CD4-positive, alpha-beta memory T cell (primary cell): ENCODE measurements around the gene ATXN7L2. TPM values are rescaled to one million over a fixed set of nuclear protein-coding genes. Genes with fewer than 3 reads are reported as not detected.

Experiments
- CTCF ChIA-PET: fragments of 350-600 bp; sonication (Branson Sonifier 250); formaldehyde crosslinking; loops from one replicate; lab custom pipeline; 2021; ENCODE audit warnings: inconsistent platforms; ENCODE audit not compliant: partially characterized antibody; lab: Charles Lee
- POLR2A ChIA-PET: fragments of 350-600 bp; sonication (Branson Sonifier 250); formaldehyde crosslinking; loops from one replicate; lab custom pipeline; 2021; ENCODE audit not compliant: partially characterized antibody; lab: Charles Lee
- DNase-seq, 5 donors: peaks; one replicate each; pipeline versions ENCODE4 v3.0.0 to v3.0.0-alpha.2; 2020 to 2022; ENCODE audit warnings: mixed read lengths in 1 of 5
- H3K27ac ChIP-seq: one replicate; pipeline ENCODE4 v1.7.0; 2013; ENCODE audit warnings: low read depth, low read length
- H3K27me3 ChIP-seq: 2 replicates; pipeline ENCODE4 v1.7.0; 2013; ENCODE audit warnings: mild to moderate bottlenecking, low read length, moderate library complexity; ENCODE audit not compliant: insufficient read depth
- H3K36me3 ChIP-seq: 2 replicates; pipeline ENCODE4 v1.7.0; 2013; ENCODE audit warnings: mild to moderate bottlenecking, low read length, moderate library complexity; ENCODE audit not compliant: insufficient read depth
- H3K4me1 ChIP-seq: 2 replicates; pipeline ENCODE4 v1.7.0; 2013; ENCODE audit warnings: mild to moderate bottlenecking, low read length, moderate library complexity; ENCODE audit not compliant: insufficient read depth
- H3K4me3 ChIP-seq, 2 donors: one replicate each; pipeline ENCODE4 v1.7.0; 2013; ENCODE audit warnings: low read length in 2 of 2, mild to moderate bottlenecking in 1 of 2
- H3K9me3 ChIP-seq, 2 donors: one replicate each; pipeline ENCODE4 v1.7.0; 2013; ENCODE audit warnings: low read length in 2 of 2, control low read depth in 1 of 2; ENCODE audit not compliant: control insufficient read depth in 1 of 2
- H3K27ac Mint-ChIP-seq, 7 donors: one replicate each; pipeline ENCODE4 v1.8.0; 2020 to 2021; ENCODE audit warnings: mixed read lengths in 7 of 7, mild to moderate bottlenecking in 6 of 7, inconsistent platforms in 3 of 7, moderate library complexity in 3 of 7
- H3K27me3 Mint-ChIP-seq, 2 donors: one replicate each; pipeline ENCODE4 v1.8.0; 2020 to 2021; ENCODE audit warnings: mixed read lengths in 2 of 2
- H3K36me3 Mint-ChIP-seq, 2 donors: one replicate each; pipeline ENCODE4 v1.8.0; 2020 to 2021; ENCODE audit warnings: mixed read lengths in 2 of 2, inconsistent platforms in 1 of 2, mild to moderate bottlenecking in 1 of 2
- H3K4me1 Mint-ChIP-seq, 4 donors: one replicate each; pipeline ENCODE4 v1.8.0; 2020 to 2021; ENCODE audit warnings: mixed read lengths in 4 of 4, mild to moderate bottlenecking in 1 of 4
- H3K4me3 Mint-ChIP-seq, 8 donors: one replicate each; pipeline ENCODE4 v1.8.0; 2020 to 2021; ENCODE audit warnings: mixed read lengths in 8 of 8, mild to moderate bottlenecking in 7 of 8, moderate library complexity in 6 of 8, inconsistent platforms in 3 of 8
- H3K9me3 Mint-ChIP-seq, 8 donors: one replicate each; pipeline ENCODE4 v1.8.0; 2020 to 2021; ENCODE audit warnings: mixed read lengths in 8 of 8, mild to moderate bottlenecking in 5 of 8, inconsistent platforms in 3 of 8, moderate library complexity in 1 of 8
- intact Hi-C: fragments of 100-400 bp; cut with micrococcal nuclease; formaldehyde crosslinking; loops from one replicate; pipeline ENCODE4 v1.15.1; 2023
- polyA plus RNA-seq, 2 donors: library from polyadenylated mRNA; unstranded; fragments of 300-500 nt; fragmentation: Illumina TruSeq; gene quantifications; one replicate each; pipeline ENCODE4 v1.2.3, GENCODE V29; 2021
- total RNA-seq, 2 experiments: library from RNA; stranded (reverse); gene quantifications; one replicate each; pipeline ENCODE4 v1.2.3, GENCODE V29; 2021

The ATXN7L2 gene
- total and polyA plus RNA-seq, 4 experiments from 2014 or later = 1.9 to 9.0 (median 7.1) TPM

DNA sequence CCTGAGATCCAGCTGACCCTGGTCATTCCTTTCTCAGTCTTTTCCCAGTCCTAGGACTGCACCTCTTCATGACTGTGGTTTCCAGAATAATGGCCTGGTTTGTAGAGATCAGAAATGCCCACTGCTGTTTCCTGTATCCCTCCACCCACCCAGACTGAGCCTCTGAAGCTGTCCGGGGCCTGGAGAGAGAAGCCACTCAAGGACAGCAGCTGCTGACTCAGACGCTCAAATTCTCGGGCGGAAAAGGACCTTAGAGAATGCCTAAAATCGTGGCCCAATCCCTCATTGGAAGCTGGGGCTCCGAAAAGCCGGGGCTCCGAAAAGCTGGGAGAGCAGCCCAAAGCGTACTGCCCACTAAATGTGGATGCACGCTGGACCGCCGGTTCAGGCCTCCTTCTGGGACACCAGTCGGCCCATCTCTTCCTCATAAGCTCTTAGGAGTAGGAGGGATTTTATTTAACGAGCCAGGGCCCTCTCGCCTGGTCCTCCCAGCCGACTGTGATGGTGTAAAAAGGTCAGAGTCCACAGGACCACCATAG lies 48.2 kb downstream of the ATXN7L2 start:
- ChIA-PET CTCF (interaction anchor here (0.6 to 21.4 kb wide), 43 partner anchors 7 to 367 kb away, joined by 3 to 1669 read pairs (median 4); partner anchors contain the start of genes AMIGO1, ATXN7L2, CYB561D1 and GNAI3), POLR2A (interaction anchor here (0.7 to 9.8 kb wide), 13 partner anchors 14 to 503 kb away, joined by 3 to 438 read pairs (median 6); partner anchors contain the start of genes AMIGO1, ATXN7L2, CYB561D1 and GNAI3)
- Mint-ChIP-seq H3K4me1 (peaks cover 15 to 37% (median 25%) of the 10 kb centered on the region in 4 donors), H3K36me3 (no peaks in the 10 kb centered on the region), H3K4me3 (peak overlapping the region in 7 of 8 donors; percentile 28 to 91 (median 87)), H3K9me3 (no peaks in the 10 kb centered on the region), H3K27me3 (peaks cover 0 to 2% of the 10 kb centered on the region in 2 donors), H3K27ac (peak overlapping the region in 3 of 7 donors; percentile 87 to 96 (median 92))
- Histone ChIP-seq H3K36me3 (no peaks in the 10 kb centered on the region), H3K4me1 (peaks cover 25% of the 10 kb centered on the region), H3K27me3 (no peaks in the 10 kb centered on the region), H3K4me3 (peak overlapping the region in 1 of 2 donors; percentile 55), H3K9me3 (no peaks in the 10 kb centered on the region), H3K27ac (no peak overlapping the region)
- DNase-seq = no peak
- intact Hi-C loops = loop anchor here (1.0 kb wide), 6 partner anchors 34 to 269 kb away; partner anchors contain the start of genes CYB561D1, PSMA5 and PSRC1

DNA sequence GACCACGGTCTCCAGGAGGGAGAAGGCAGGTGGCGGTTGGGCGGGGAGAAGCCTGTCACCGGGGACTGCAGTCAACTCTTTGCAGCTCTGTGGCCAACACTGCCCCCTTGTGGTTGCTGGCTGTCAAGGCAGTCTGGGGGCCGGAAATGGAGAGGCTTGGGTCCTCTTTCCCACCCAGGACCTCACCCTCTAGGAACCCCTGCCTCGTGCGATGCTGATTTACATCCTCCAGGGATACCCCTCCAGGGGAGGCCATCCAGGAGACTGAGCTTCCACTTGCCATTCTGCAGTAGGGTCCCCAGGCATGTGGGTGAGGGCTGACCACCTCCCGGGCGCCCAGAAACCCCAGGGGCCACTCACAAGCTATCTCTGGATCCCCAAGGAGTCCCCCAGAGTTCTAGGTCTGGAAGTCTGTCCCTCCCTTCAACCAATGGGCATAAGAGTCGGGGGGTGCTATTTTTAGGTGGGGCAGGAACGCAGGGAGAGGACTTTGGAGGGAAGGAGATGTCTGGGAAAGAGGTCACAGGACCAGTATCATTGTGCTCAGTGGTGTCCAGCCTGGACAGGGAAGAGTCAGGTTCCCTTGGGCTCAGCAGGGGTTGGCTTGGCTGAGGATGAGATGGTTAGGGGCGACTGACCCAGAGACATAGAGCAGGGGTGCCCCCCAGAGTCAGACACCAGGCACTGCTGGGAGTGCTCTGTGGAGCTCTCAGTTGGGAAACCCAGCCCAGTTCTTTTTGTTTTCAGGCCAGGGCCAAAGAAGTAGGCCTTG lies 48.8 kb downstream of the ATXN7L2 start:
- Histone ChIP-seq H3K4me3 (peak overlapping the region; percentile 55 to 71), H3K4me1 (peaks cover 25% of the 10 kb centered on the region), H3K36me3 (no peaks in the 10 kb centered on the region), H3K27ac (peak overlapping the region; percentile 29), H3K9me3 (no peaks in the 10 kb centered on the region), H3K27me3 (no peaks in the 10 kb centered on the region)
- H3K36me3 Mint-ChIP-seq = no peaks in the 10 kb centered on the region
- ChIA-PET POLR2A (interaction anchor here (0.7 to 9.8 kb wide), 17 partner anchors 14 to 502 kb away, joined by 3 to 438 read pairs (median 5); partner anchors contain the start of genes AHCYL1, AMIGO1, ATXN7L2 and CYB561D1), CTCF (interaction anchor here (0.6 to 21.4 kb wide), 51 partner anchors 8 to 447 kb away, joined by 3 to 1669 read pairs (median 4); partner anchors contain the start of genes AMIGO1, ATXN7L2, CYB561D1 and GNAI3)
- peak overlapping the region; percentile 61 to 96 (median 89) for H3K27ac Mint-ChIP-seq
- no peaks in the 10 kb centered on the region for H3K9me3 Mint-ChIP-seq
- peaks cover 0 to 2% of the 10 kb centered on the region in 2 donors for H3K27me3 Mint-ChIP-seq
- intact Hi-C loops = loop anchor here (1.0 kb wide), 7 partner anchors 34 to 269 kb away; partner anchors contain the start of genes CYB561D1, PSMA5 and PSRC1
- peak overlapping the region; percentile 77 to 91 (median 86) for H3K4me3 Mint-ChIP-seq
- peaks cover 15 to 37% (median 25%) of the 10 kb centered on the region in 4 donors for H3K4me1 Mint-ChIP-seq
- DNase-seq = peak; percentile 84 to 90 (median 86)

DNA sequence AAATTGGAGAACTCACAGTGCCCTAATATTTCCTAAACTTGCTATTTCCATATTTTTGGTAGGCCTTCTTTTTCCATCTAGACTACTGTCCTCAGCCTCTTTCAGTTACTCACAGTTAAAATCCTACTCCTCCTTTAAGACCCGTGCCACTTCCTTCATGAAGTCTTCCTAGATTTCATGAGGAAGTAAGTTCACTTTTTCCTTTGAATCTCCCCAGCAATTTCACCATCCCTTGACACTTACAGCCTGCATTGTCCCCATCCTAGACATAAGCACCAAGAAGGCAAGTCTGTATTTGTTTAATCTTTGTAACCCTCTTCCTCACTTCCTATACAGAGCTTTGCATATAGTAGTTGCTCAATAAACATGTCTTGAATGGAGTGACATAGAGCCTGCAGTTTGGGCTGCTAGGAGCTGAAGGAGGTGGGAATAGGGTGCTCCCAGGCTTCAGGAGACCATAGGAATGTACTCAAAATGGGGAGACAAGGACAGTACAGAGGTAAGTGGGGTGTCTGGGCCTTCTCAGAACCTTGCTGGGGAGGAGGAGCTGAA lies 50.7 kb downstream of the ATXN7L2 start:
- H3K9me3 ChIP-seq = no peaks in the 10 kb centered on the region
- H3K27me3 Mint-ChIP-seq = peaks cover 0 to 2% of the 10 kb centered on the region in 2 donors
- H3K4me1 ChIP-seq = peaks cover 25% of the 10 kb centered on the region
- H3K27ac Mint-ChIP-seq = peak overlapping the region in 2 of 7 donors; percentile 1 to 38
- H3K4me3 Mint-ChIP-seq = no peak overlapping the region
- DNase-seq = no peak
- no peak overlapping the region for H3K27ac ChIP-seq
- ChIA-PET POLR2A (interaction anchor here (0.6 to 9.8 kb wide), 3 partner anchors 12 to 50 kb away, joined by 3 to 438 read pairs (median 4); partner anchors contain the start of genes AMIGO1 and CYB561D1), CTCF (interaction anchor here (1.0 to 21.4 kb wide), 9 partner anchors 11 to 295 kb away, joined by 3 to 1669 read pairs (median 4); partner anchors contain the start of genes AMIGO1, ATXN7L2, CYB561D1 and PSRC1)
- no peaks in the 10 kb centered on the region for H3K36me3 Mint-ChIP-seq
- no peaks in the 10 kb centered on the region for H3K36me3 ChIP-seq
- H3K4me1 Mint-ChIP-seq = peaks cover 15 to 36% (median 25%) of the 10 kb centered on the region in 4 donors
- H3K9me3 Mint-ChIP-seq = no peaks in the 10 kb centered on the region
- no peak overlapping the region for H3K4me3 ChIP-seq
- intact Hi-C loops = no loop called here
- no peaks in the 10 kb centered on the region for H3K27me3 ChIP-seq

DNA sequence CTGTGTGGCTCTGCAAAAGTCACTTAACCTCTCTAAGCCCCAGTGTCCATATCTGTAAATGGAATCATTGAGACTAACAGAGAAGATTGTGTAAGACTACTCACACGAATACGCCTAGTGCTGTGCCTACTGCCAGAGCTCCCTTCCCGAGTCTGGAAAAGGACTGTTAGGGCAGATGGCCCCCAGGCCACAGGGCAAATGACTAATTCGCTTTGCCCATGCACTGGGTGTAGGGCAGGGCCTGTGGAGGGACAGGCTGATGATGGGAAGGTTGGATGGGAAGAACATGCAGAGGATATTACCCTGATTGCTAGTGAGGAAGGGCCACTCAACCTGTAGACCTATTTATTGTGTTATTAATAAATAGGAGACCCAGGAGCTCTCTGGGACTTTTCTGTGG lies 51.8 kb downstream of the ATXN7L2 start:
- Histone ChIP-seq H3K27me3 (no peaks in the 10 kb centered on the region), H3K9me3 (no peaks in the 10 kb centered on the region), H3K4me3 (no peak overlapping the region), H3K4me1 (peaks cover 24% of the 10 kb centered on the region), H3K27ac (no peak overlapping the region), H3K36me3 (no peaks in the 10 kb centered on the region)
- Mint-ChIP-seq H3K4me3 (peak overlapping the region in 1 of 8 donors; percentile 46), H3K27me3 (peaks cover 0 to 2% of the 10 kb centered on the region in 2 donors), H3K9me3 (no peaks in the 10 kb centered on the region), H3K4me1 (peaks cover 15 to 29% (median 22%) of the 10 kb centered on the region in 4 donors), H3K36me3 (no peaks in the 10 kb centered on the region), H3K27ac (peak overlapping the region in 2 of 7 donors; percentile 24 to 71)
- intact Hi-C loops = no loop called here
- ChIA-PET POLR2A (interaction anchor here (1.0 to 9.8 kb wide), 2 partner anchors 11 to 36 kb away, joined by 3 to 438 read pairs; partner anchors contain the start of genes AMIGO1 and CYB561D1), CTCF (interaction anchor here (0.6 to 21.4 kb wide), 7 partner anchors 10 to 256 kb away, joined by 3 to 1669 read pairs (median 4); partner anchors contain the start of genes AMIGO1, ATXN7L2, CYB561D1 and PSRC1)
- no peak for DNase-seq

DNA sequence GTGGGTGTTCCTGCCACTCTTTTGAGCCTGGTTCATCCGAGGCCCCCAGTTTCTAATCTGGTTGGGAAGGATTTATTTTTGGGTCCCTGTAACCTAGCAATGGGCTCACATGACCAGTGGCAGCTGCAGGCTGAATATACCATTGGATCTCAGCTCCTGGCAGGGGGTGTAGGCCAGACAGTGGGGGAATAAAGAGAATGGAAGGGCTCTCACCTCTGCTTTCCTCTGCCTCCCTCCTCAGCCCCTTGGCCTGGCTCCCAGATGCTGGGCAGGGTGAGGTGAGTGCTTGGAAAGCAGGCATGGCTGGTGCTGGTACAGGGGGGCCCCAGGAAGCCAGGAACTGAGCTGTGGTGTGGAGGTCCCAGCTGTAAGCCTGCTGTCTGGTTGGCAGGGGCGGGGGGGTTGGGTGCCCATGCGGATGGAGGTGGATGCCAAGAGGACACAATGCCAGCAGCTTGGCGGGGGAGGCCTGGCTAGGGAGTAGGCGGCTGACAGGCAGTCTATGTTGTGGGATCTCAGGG lies 52.3 kb downstream of the ATXN7L2 start:
- intact Hi-C loops = no loop called here
- Mint-ChIP-seq H3K36me3 (no peaks in the 10 kb centered on the region), H3K9me3 (no peaks in the 10 kb centered on the region), H3K27me3 (peaks cover 0 to 2% of the 10 kb centered on the region in 2 donors), H3K4me3 (no peak overlapping the region), H3K27ac (no peak overlapping the region), H3K4me1 (peaks cover 11 to 23% (median 17%) of the 10 kb centered on the region in 4 donors)
- CTCF ChIA-PET = interaction anchor here (0.6 to 21.4 kb wide), 5 partner anchors 10 to 257 kb away, joined by 4 to 1669 read pairs (median 4); partner anchors contain the start of genes AMIGO1, ATXN7L2, CYB561D1 and PSRC1
- Histone ChIP-seq H3K27me3 (no peaks in the 10 kb centered on the region), H3K4me1 (peaks cover 19% of the 10 kb centered on the region), H3K4me3 (no peak overlapping the region), H3K27ac (no peak overlapping the region), H3K36me3 (no peaks in the 10 kb centered on the region), H3K9me3 (no peaks in the 10 kb centered on the region)
- POLR2A ChIA-PET = no interaction called here
- no peak for DNase-seq

DNA sequence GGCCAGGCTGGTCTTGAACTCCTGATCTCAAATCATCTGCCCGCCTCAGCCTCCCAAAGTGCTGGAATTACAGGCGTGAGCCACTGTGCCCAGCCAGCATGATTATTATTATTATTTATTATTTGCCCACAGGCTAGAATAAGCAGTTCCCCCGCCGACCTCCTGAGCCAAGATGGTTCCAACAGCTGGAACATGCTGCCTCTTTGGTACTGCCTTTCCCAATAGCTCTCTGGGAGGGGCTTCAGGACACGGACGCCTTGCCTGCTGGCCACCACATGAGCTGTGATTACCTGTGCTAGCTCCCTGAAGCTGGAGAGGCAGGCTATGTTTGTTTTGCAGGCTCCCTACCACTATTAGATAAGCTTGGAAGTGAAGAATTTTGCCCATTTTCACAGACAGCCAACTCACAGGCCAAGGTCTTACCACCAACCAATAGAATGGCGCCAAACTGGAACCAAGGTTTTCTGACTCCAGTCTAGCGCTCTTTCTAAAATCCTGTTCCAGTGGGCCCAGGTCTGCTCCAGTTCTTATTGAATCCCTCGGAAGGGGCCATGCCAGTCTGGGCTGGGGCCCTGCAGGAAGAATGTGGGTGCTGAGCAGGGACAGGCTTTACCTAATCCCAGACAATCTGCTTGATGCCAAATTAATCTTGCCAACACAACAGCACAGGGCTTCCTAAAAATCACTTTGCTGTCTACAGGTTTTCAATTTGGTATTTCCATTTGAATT lies 53.9 kb downstream of the ATXN7L2 start:
- ChIA-PET POLR2A (interaction anchor here (1.0 kb wide), 1 partner anchor 11 kb away, joined by 3 read pairs; the partner anchor contains the start of gene GNAI3), CTCF (interaction anchor here (1.0 to 21.4 kb wide), 4 partner anchors 8 to 258 kb away, joined by 3 to 1669 read pairs (median 244); partner anchors contain the start of genes AMIGO1, ATXN7L2, CYB561D1 and PSRC1)
- H3K36me3 Mint-ChIP-seq = no peaks in the 10 kb centered on the region
- intact Hi-C loops = no loop called here
- H3K27me3 ChIP-seq = no peaks in the 10 kb centered on the region
- H3K27ac Mint-ChIP-seq = no peak overlapping the region
- no peak for DNase-seq
- no peak overlapping the region for H3K4me3 ChIP-seq
- H3K4me1 Mint-ChIP-seq = peaks cover 2 to 7% (median 5%) of the 10 kb centered on the region in 4 donors
- no peak overlapping the region for H3K4me3 Mint-ChIP-seq
- H3K27me3 Mint-ChIP-seq = peaks cover 0 to 2% of the 10 kb centered on the region in 2 donors
- peaks cover 3% of the 10 kb centered on the region for H3K4me1 ChIP-seq
- H3K9me3 Mint-ChIP-seq = no peaks in the 10 kb centered on the region
- no peaks in the 10 kb centered on the region for H3K36me3 ChIP-seq
- no peaks in the 10 kb centered on the region for H3K9me3 ChIP-seq
- H3K27ac ChIP-seq = no peak overlapping the region
